Caki2 (cell line): ENCODE results near the gene KCNQ2. TPM values are rescaled to one million over a fixed set of nuclear protein-coding genes. Genes with fewer than 3 reads are reported as not detected.

Experiments used
- DNase-seq: peaks from one replicate; pipeline ENCODE4 v3.0.0-alpha.2; 2015; ENCODE audit warnings: low read depth
- in situ Hi-C: cut with HindIII; loops from 2 replicates; pipeline ENCODE4 v1.10.0; 2016; ENCODE audit warnings: low sequenced_read_pairs, low pct_unique_long_range_greater_than_20kb, mixed read lengths
- total RNA-seq: library from RNA; depleted of rRNA; stranded (reverse); fragments of >200 nt; shearing (Covaris generic); gene quantifications from 2 replicates; pipeline ENCODE4 v1.2.3, GENCODE V29; 2014; ENCODE audit warnings: low replicate concordance

Gene KCNQ2
- total RNA-seq, 1 experiment from 2014 or later: 10.0 TPM

GRCh38 chr20:63376283-63377250 is 95.9 kb downstream of the KCNQ2 start:
- in situ Hi-C loops: loop anchor here (25.0 kb wide), 1 partner anchor 89 kb away; the partner anchor contains the start of gene COL20A1
- no peak for DNase-seq

GRCh38 chr20:63375438-63375837 is 97.0 kb downstream of the KCNQ2 start:
- DNase-seq: no peak
- in situ Hi-C loops: loop anchor here (25.0 kb wide), 1 partner anchor 88 kb away; the partner anchor contains the start of gene COL20A1

- DNase-seq: no peak
- in situ Hi-C loops: no loop called here
These were observed 98.0 kb downstream of the KCNQ2 start for GRCh38 chr20:63374504-63374903.

GRCh38 chr20:63373996-63374395 is 98.5 kb downstream of the KCNQ2 start:
- no peak for DNase-seq
- in situ Hi-C loops: no loop called here

- DNase-seq: no peak
- in situ Hi-C loops: no loop called here
These were observed 99.2 kb downstream of the KCNQ2 start for GRCh38 chr20:63372971-63373885.

GRCh38 chr20:63371291-63371865 is 101.1 kb downstream of the KCNQ2 start:
- no peak for DNase-seq
- in situ Hi-C loops: no loop called here

- in situ Hi-C loops: no loop called here
- no peak for DNase-seq
These were observed 101.8 kb downstream of the KCNQ2 start for GRCh38 chr20:63370618-63371187.

- no peak for DNase-seq
- in situ Hi-C loops: no loop called here
These were observed 102.5 kb downstream of the KCNQ2 start for GRCh38 chr20:63369724-63370617.

- DNase-seq: no peak
- in situ Hi-C loops: no loop called here
These were observed 103.4 kb downstream of the KCNQ2 start for GRCh38 chr20:63369024-63369530.

- in situ Hi-C loops: no loop called here
- no peak for DNase-seq
These were observed 104.3 kb downstream of the KCNQ2 start for GRCh38 chr20:63368151-63368550.

- in situ Hi-C loops: no loop called here
These were observed 104.9 kb downstream of the KCNQ2 start for GRCh38 chr20:63367446-63368055.

GRCh38 chr20:63366390-63367365 is 105.8 kb downstream of the KCNQ2 start:
- in situ Hi-C loops: no loop called here
- DNase-seq: no peak

More at GRCh38 chr20:63367446-63368055, 104.9 kb downstream of the KCNQ2 start:
- DNase-seq: no peak

- in situ Hi-C loops: no loop called here
- no peak for DNase-seq
These were observed 106.7 kb downstream of the KCNQ2 start for GRCh38 chr20:63365601-63366389.

- in situ Hi-C loops: no loop called here
- DNase-seq: no peak
These were observed 107.5 kb downstream of the KCNQ2 start for GRCh38 chr20:63364801-63365585.
